MCF 10A (cell line): Measurements from ENCODE around the gene CITED2. TPM values are rescaled to one million over a fixed set of nuclear protein-coding genes. Genes with fewer than 3 reads are reported as not detected.

Experiments used
- BruUV-seq: library from RNA; stranded (reverse); fragments of 400-500 nt; replicated peaks from 2 replicates; lab custom pipeline; 2021; lab: Mats Ljungman, UMichigan
- CTCF ChIA-PET: fragments of 300-600 bp; sonication (Branson Sonifier 250); formaldehyde crosslinking; extraction: SDS; loops from one replicate; lab custom pipeline; 2021; ENCODE audit warnings: antibody characterized with exemption, inconsistent platforms; lab: Yijun Ruan, JAX
- POLR2A ChIA-PET: fragments of 300-600, 350-650 bp; sonication (Branson Sonifier 250); formaldehyde crosslinking; extraction: SDS; loops from one replicate; lab custom pipeline; 2020; ENCODE audit warnings: antibody characterized with exemption, inconsistent platforms; lab: Yijun Ruan, JAX
- DNase-seq: peaks from one replicate; pipeline ENCODE4 v3.0.0-alpha.2; 2018; ENCODE audit not compliant: unreplicated experiment
- H3K27ac Mint-ChIP-seq: one replicate; pipeline ENCODE4 v1.8.0; 2022; ENCODE audit warnings: mild to moderate bottlenecking, low read depth, mixed read lengths; ENCODE audit not compliant: unreplicated experiment
- H3K27me3 Mint-ChIP-seq: one replicate; pipeline ENCODE4 v1.8.0; 2022; ENCODE audit warnings: mixed read lengths; ENCODE audit not compliant: insufficient read depth, unreplicated experiment
- H3K36me3 Mint-ChIP-seq: one replicate; pipeline ENCODE4 v1.8.0; 2022; ENCODE audit warnings: mild to moderate bottlenecking, moderate library complexity, mixed read lengths; ENCODE audit not compliant: insufficient read depth, unreplicated experiment
- H3K4me1 Mint-ChIP-seq: one replicate; pipeline ENCODE4 v1.8.0; 2022; ENCODE audit warnings: mixed read lengths; ENCODE audit not compliant: insufficient read depth, unreplicated experiment
- H3K4me3 Mint-ChIP-seq: one replicate; pipeline ENCODE4 v1.8.0; 2022; ENCODE audit warnings: mild to moderate bottlenecking, moderate library complexity, mixed read lengths; ENCODE audit not compliant: unreplicated experiment
- H3K9me3 Mint-ChIP-seq: one replicate; pipeline ENCODE4 v1.8.0; 2022; ENCODE audit warnings: mixed read lengths; ENCODE audit not compliant: unreplicated experiment
- intact Hi-C: fragments of 100-400 bp; cut with micrococcal nuclease; formaldehyde crosslinking; loops from 2 replicates; pipeline ENCODE4 v1.14.1; 2022
- total RNA-seq: library from RNA; stranded (reverse); gene quantifications from 2 replicates; pipeline ENCODE4 v1.2.3, GENCODE V29; 2022
- TF ChIP-seq, protein P1 (sequence below): fragments of 200-600 bp; IDR thresholded peaks from one replicate; pipeline ENCODE4 v1.8.0; 2022; ENCODE audit warnings: antibody characterized with exemption, mild to moderate bottlenecking; ENCODE audit not compliant: unreplicated experiment

Gene CITED2
- total RNA-seq, 1 experiment from 2014 or later = 50.4 TPM

DNA sequence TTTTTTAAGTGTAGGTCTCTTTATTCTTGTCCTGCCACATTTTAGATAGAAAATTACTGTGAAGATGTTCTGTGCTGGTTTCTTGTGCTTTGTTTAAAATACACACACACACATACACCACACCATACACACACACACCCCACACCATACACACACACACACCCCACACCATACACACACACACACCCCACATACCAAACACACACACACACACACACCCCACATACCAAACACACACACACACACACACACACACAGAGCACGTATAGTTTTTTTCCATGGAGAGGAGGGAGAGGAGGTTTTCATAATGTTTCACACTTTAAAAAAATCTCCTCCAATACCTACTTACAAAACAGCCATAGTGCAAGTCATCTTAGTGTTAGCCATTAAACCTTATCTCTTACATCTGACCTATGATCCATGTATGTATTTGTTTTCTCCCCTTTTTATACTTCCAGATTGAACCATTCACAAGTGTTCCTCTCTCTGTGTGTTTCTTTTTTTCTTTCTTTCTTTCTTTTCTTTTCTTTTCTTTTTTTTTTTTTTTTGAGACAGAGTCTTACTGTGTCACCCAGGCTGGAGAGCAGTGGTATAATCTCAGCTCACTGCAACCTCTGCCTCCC, 19.7 kb upstream of the CITED2 start:
- no peak for DNase-seq
- Mint-ChIP-seq H3K4me3 (no peak overlapping the region), H3K4me1 (no peaks in the 10 kb centered on the region), H3K27me3 (no peaks in the 10 kb centered on the region), H3K27ac (no peak overlapping the region), H3K36me3 (no peaks in the 10 kb centered on the region), H3K9me3 (no peaks in the 10 kb centered on the region)
- CTCF ChIA-PET = no interaction called here
- TF ChIP-seq, protein P1, sequence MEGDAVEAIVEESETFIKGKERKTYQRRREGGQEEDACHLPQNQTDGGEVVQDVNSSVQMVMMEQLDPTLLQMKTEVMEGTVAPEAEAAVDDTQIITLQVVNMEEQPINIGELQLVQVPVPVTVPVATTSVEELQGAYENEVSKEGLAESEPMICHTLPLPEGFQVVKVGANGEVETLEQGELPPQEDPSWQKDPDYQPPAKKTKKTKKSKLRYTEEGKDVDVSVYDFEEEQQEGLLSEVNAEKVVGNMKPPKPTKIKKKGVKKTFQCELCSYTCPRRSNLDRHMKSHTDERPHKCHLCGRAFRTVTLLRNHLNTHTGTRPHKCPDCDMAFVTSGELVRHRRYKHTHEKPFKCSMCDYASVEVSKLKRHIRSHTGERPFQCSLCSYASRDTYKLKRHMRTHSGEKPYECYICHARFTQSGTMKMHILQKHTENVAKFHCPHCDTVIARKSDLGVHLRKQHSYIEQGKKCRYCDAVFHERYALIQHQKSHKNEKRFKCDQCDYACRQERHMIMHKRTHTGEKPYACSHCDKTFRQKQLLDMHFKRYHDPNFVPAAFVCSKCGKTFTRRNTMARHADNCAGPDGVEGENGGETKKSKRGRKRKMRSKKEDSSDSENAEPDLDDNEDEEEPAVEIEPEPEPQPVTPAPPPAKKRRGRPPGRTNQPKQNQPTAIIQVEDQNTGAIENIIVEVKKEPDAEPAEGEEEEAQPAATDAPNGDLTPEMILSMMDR = no peak
- POLR2A ChIA-PET = no interaction called here
- intact Hi-C loops = no loop called here
- no TSS peak for BruUV-seq

DNA sequence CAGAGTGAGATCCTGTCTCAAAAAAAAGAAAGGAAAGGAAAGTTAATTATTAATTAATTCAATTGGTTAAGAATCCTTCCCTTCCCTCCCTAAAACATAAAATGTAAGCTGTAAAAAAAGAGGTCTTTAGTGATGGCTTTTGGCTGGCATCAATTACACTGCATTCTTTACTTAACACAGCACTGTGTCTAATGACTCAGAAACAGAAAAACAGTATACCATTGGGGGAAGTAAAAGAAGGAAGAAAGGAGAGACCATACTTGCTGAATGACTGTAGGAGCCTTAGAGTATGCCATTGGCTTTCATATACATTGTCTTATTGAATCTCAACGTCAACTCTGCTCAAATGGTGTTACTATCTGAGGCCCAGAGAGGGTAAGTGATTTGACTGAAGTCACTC, 18.3 kb upstream of the CITED2 start:
- Mint-ChIP-seq H3K4me3 (no peak overlapping the region), H3K9me3 (no peaks in the 10 kb centered on the region), H3K27me3 (no peaks in the 10 kb centered on the region), H3K4me1 (no peaks in the 10 kb centered on the region), H3K27ac (no peak overlapping the region), H3K36me3 (no peaks in the 10 kb centered on the region)
- TF ChIP-seq, protein P1 = no peak
- ChIA-PET CTCF (interaction anchor here (1.2 kb wide), 1 partner anchor 16 kb away, joined by 3 read pairs; no protein-coding TSS in a partner anchor), POLR2A (interaction anchor here (1.0 to 1.2 kb wide), 2 partner anchors 14 to 15 kb away, joined by 3 read pairs; no protein-coding TSS in a partner anchor)
- intact Hi-C loops = no loop called here
- DNase-seq = no peak
- no TSS peak for BruUV-seq

DNA sequence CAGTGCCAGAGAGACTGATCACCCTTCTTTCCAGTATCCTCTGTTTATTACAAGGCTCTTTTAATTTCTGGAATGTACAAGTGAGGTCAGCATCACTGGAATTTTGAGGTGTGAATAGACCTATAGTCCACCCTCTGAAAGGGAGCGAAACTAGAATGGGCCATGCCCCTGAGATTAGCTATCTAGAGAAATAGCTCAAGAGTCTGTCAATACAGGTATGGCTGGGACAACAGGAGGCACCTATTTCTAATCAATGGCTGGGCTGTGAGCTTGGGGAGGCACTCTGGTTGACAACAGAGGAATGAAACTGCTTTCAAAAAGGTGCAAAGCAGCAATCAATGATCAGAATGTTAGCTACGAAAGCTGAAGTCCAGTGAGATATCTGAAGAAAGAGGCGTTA, 17.3 kb upstream of the CITED2 start:
- ChIA-PET POLR2A (no interaction called here), CTCF (interaction anchor here (0.9 kb wide), 1 partner anchor 13 kb away, joined by 3 read pairs; no protein-coding TSS in a partner anchor)
- intact Hi-C loops = no loop called here
- no peak for DNase-seq
- H3K4me3 Mint-ChIP-seq = no peak overlapping the region
- TF ChIP-seq, protein P1 = no peak
- no peak overlapping the region for H3K27ac Mint-ChIP-seq
- H3K36me3 Mint-ChIP-seq = no peaks in the 10 kb centered on the region
- no peaks in the 10 kb centered on the region for H3K9me3 Mint-ChIP-seq
- BruUV-seq = no TSS peak
- no peaks in the 10 kb centered on the region for H3K4me1 Mint-ChIP-seq
- H3K27me3 Mint-ChIP-seq = no peaks in the 10 kb centered on the region

DNA sequence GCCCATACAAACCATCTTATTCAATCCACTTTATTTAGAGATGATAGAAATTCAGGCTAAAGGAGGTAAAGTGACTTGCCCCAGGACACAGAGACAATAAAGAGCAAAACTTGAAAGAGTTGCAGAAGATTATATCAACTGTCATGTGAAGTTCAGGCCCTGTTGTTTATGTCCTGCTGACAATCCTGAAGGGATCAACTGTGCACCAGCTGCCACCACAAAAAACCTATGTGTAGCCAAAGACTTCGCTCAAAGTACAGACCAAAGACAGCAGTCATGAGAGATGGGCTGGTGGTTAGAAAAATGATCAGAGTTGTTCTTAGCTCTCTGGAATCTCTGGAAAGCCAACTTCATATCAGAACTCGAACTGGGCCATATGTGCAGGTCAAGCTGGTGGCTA, 16.0 kb upstream of the CITED2 start:
- CTCF ChIA-PET = interaction anchor here (0.5 kb wide), 1 partner anchor 623 kb away, joined by 3 read pairs; no protein-coding TSS in a partner anchor
- no peaks in the 10 kb centered on the region for H3K36me3 Mint-ChIP-seq
- H3K27ac Mint-ChIP-seq = no peak overlapping the region
- DNase-seq = no peak
- no peak overlapping the region for H3K4me3 Mint-ChIP-seq
- POLR2A ChIA-PET = no interaction called here
- TF ChIP-seq, protein P1 = no peak
- no peaks in the 10 kb centered on the region for H3K4me1 Mint-ChIP-seq
- BruUV-seq = no TSS peak
- no peaks in the 10 kb centered on the region for H3K27me3 Mint-ChIP-seq
- no peaks in the 10 kb centered on the region for H3K9me3 Mint-ChIP-seq
- intact Hi-C loops = no loop called here
